ENCODE results near the gene TBX1.

GRCh38 chr22:19793161-19793560 lies 32.6 kb downstream of the TBX1 start:
- TF ChIP-seq CTCF (IDR thresholded peaks at IDR 0.05) (no peak), POLR2AphosphoS5 (IDR thresholded peaks at IDR 0.05) (no peak)

Measured in stomach (tissue), 4 donors.